Body of pancreas (tissue), 4 donors: ENCODE data around the gene BMP8A.

Experiments used
- POLR2A ChIP-seq, 3 donors: fragments of 450-650 bp; IDR thresholded peaks; one replicate each; pipeline ENCODE4 v1.6.1; 2016; ENCODE audit warnings: antibody characterized with exemption in 3 of 3, mild to moderate bottlenecking in 2 of 3
- TF ChIP-seq, protein P1 (sequence below), 7 experiments: fragments of 450-650 bp in 4 of 7; fragments of 200-600 bp in 3 of 7; sonication (generic) in 3 of 7; IDR thresholded peaks; one replicate each; pipeline ENCODE4 v1.5.1; 2016 to 2019; ENCODE audit warnings: antibody characterized with exemption in 7 of 7

DNA sequence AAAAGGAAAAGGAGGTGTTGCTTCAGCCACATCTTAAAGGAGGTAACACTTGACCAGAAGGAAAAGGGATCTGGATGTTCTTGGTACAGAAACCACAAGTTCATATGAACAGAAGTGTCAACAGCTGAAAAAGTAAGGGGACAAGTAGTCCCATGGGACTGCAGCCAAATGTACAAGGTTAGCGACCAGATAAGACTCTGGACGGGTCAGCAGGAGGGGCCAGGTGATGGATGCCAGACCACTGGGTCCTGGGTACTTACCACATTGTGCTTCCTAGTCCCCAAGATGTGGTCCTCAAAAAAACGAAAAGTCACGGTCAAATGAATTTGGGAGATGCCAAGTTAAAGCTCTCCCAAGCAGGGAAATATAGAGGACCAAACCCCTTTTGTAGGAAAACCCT is 16.6 kb upstream of the BMP8A start:
- TF ChIP-seq, protein P1, sequence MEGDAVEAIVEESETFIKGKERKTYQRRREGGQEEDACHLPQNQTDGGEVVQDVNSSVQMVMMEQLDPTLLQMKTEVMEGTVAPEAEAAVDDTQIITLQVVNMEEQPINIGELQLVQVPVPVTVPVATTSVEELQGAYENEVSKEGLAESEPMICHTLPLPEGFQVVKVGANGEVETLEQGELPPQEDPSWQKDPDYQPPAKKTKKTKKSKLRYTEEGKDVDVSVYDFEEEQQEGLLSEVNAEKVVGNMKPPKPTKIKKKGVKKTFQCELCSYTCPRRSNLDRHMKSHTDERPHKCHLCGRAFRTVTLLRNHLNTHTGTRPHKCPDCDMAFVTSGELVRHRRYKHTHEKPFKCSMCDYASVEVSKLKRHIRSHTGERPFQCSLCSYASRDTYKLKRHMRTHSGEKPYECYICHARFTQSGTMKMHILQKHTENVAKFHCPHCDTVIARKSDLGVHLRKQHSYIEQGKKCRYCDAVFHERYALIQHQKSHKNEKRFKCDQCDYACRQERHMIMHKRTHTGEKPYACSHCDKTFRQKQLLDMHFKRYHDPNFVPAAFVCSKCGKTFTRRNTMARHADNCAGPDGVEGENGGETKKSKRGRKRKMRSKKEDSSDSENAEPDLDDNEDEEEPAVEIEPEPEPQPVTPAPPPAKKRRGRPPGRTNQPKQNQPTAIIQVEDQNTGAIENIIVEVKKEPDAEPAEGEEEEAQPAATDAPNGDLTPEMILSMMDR (IDR thresholded peaks at IDR 0.05): no peak
- TF ChIP-seq POLR2A (IDR thresholded peaks at IDR 0.05): no peak
